ENCODE measurements around the gene RAB38. TPM values are rescaled to one million over a fixed set of nuclear protein-coding genes. Genes with fewer than 3 reads are reported as not detected.

RAB38 gene
- total and polyA plus RNA-seq, 10 of the 15 experiments (the other 5 are each of a cell fraction or from before 2014, with no cell fraction given), result 8.4 to 30.5 (median 11.7) TPM

- TF ChIP-seq EZH2 (IDR thresholded peaks at IDR 0.05; ENCODE audit: borderline replicate concordance, control insufficient read depth, low read depth, low read length), result no peak
- TF ChIP-seq FOXK2 (IDR thresholded peaks at IDR 0.05), result no peak
- no peak for TF ChIP-seq ESRRA (IDR thresholded peaks at IDR 0.05; ENCODE audit: low read length)
- TF ChIP-seq ATF2 (IDR thresholded peaks at IDR 0.05; ENCODE audit: low read length), result no peak
- no peak for TF ChIP-seq NKRF (conservative IDR thresholded peaks at IDR 0.05)
Observed at GRCh38 chr11:88169471-88169870, 5.8 kb downstream of the RAB38 start (continued).

- no peaks in the 10 kb centered on the region for H3K79me2 ChIP-seq (ENCODE audit: control insufficient read depth, insufficient read depth, low read length)
- ChIA-PET SMC1A (ENCODE audit: uncharacterized antibody, unreplicated experiment) (no interaction called here), CTCF (interaction anchor here (1.0 kb wide), 1 partner anchor 12 kb away, joined by 3 read pairs; no protein-coding TSS in a partner anchor), RAD21 (ENCODE audit: unreplicated experiment) (no interaction called here), POLR2A (no interaction called here)
- TF ChIP-seq ATF2 (IDR thresholded peaks at IDR 0.05; ENCODE audit: low read length), result no peak
- no peaks in the 10 kb centered on the region for H4K20me1 ChIP-seq (ENCODE audit: control insufficient read depth, insufficient read depth)
- H3K9ac ChIP-seq (ENCODE audit: control insufficient read depth, insufficient read depth, low read length), result no peak overlapping the region
- H3K4me2 ChIP-seq (ENCODE audit: control insufficient read depth, insufficient read depth), result no peak overlapping the region
- no peak overlapping the region for H3K4me3 ChIP-seq
- H3K27ac ChIP-seq (ENCODE audit: control insufficient read depth, insufficient read depth), result no peak overlapping the region
- no peak overlapping the region for H2AFZ ChIP-seq (ENCODE audit: control insufficient read depth, low read depth, low read length)
- intact Hi-C loops (cut with micrococcal nuclease; ENCODE audit: unreplicated experiment) (no loop called here), in situ Hi-C loops (cut with MboI) (no loop called here)
- ATAC-seq (no peak), FAIRE-seq (no peak), DNase-seq (ENCODE audit: low read depth, low spot score) (no peak)
- no TSS peak for BruUV-seq (replicated peaks)
- H3K36me3 ChIP-seq (ENCODE audit: control insufficient read depth in 2 of 2, insufficient read depth in 2 of 2, low read length in 1 of 2), result no peaks in the 10 kb centered on the region
- no peaks in the 10 kb centered on the region; the same call in 2 of the 3 replicates for H3K9me3 ChIP-seq (replicated peaks; ENCODE audit: control insufficient read depth, insufficient read depth, low read length)
- H3K4me1 ChIP-seq (ENCODE audit: control insufficient read depth, insufficient read depth, low read length), result peaks cover 3% of the 10 kb centered on the region
- H3K27me3 ChIP-seq (replicated peaks in 1 of 2; ENCODE audit: control insufficient read depth in 2 of 2, insufficient read depth in 2 of 2, low read length in 1 of 2), result no peaks in the 10 kb centered on the region
Observed at GRCh38 chr11:88167853-88168252, 7.4 kb downstream of the RAB38 start.
